Measurements from ENCODE around the gene IFNL2.
"Not testable (repeated sequence)": the region's sequence is repeated elsewhere in the genome, so short reads cannot be mapped to it uniquely, and the experiment has no call there.

The IFNL2 gene

GRCh38 chr19:39265321-39265916, 2.8 kb upstream of the IFNL2 start:
- ATAC-seq (no peak), DNase-seq (no peak)
- H3K4me1 Mint-ChIP-seq = peaks cover 23% of the 10 kb centered on the region
- H3K9me3 Mint-ChIP-seq = no peaks in the 10 kb centered on the region
- no peak overlapping the region for H3K27ac Mint-ChIP-seq
- H3K4me3 Mint-ChIP-seq = peak overlapping the region in 1 of 2 donors; percentile 35
- H3K27me3 Mint-ChIP-seq = peaks cover 67% of the 10 kb centered on the region

- H3K4me3 Mint-ChIP-seq, H3K9me3 Mint-ChIP-seq, ATAC-seq, H3K27ac Mint-ChIP-seq, DNase-seq: not testable (repeated sequence)
- Mint-ChIP-seq H3K27me3 (peaks cover 47% of the 10 kb centered on the region), H3K4me1 (peaks cover 19% of the 10 kb centered on the region)
Observed at GRCh38 chr19:39268531-39269223, 481 bp downstream of the IFNL2 start.

GRCh38 chr19:39269369-39269768, 1.2 kb downstream of the IFNL2 start:
- not testable (repeated sequence) for H3K4me3 Mint-ChIP-seq, H3K9me3 Mint-ChIP-seq
- peaks cover 40% of the 10 kb centered on the region for H3K27me3 Mint-ChIP-seq

GRCh38 chr19:39270036-39270871, 2.1 kb downstream of the IFNL2 start:
- Mint-ChIP-seq H3K4me3 (no peak overlapping the region), H3K4me1 (peaks cover 5% of the 10 kb centered on the region), H3K27ac (peak overlapping the region in 1 of 2 donors; percentile 34), H3K9me3 (no peaks in the 10 kb centered on the region), H3K27me3 (peaks cover 31% of the 10 kb centered on the region)
- ATAC-seq (no peak), DNase-seq (no peak)

More at GRCh38 chr19:39269369-39269768, 1.2 kb downstream of the IFNL2 start:
- not testable (repeated sequence) for ATAC-seq, H3K27ac Mint-ChIP-seq, DNase-seq
- peaks cover 12% of the 10 kb centered on the region for H3K4me1 Mint-ChIP-seq

GRCh38 chr19:39273859-39274258, 5.7 kb downstream of the IFNL2 start:
- not testable (repeated sequence) for DNase-seq, ATAC-seq, H3K9me3 Mint-ChIP-seq, H3K4me1 Mint-ChIP-seq, H3K27ac Mint-ChIP-seq, H3K4me3 Mint-ChIP-seq
- peaks cover 20% of the 10 kb centered on the region for H3K27me3 Mint-ChIP-seq

- ATAC-seq (no peak), DNase-seq (no peak)
- H3K9me3 Mint-ChIP-seq = no peaks in the 10 kb centered on the region
- H3K27me3 Mint-ChIP-seq = peaks cover 3% of the 10 kb centered on the region
- H3K4me1 Mint-ChIP-seq = no peaks in the 10 kb centered on the region
- no peak overlapping the region for H3K4me3 Mint-ChIP-seq
- H3K27ac Mint-ChIP-seq = no peak overlapping the region
Observed at GRCh38 chr19:39275578-39275977, 7.4 kb downstream of the IFNL2 start.

- Mint-ChIP-seq H3K4me3 (no peak overlapping the region), H3K9me3 (no peaks in the 10 kb centered on the region), H3K27me3 (no peaks in the 10 kb centered on the region), H3K27ac (no peak overlapping the region), H3K4me1 (no peaks in the 10 kb centered on the region)
- no peak for ATAC-seq
- no peak for DNase-seq
Observed at GRCh38 chr19:39276740-39277139, 8.5 kb downstream of the IFNL2 start.

GRCh38 chr19:39277598-39277997, 9.4 kb downstream of the IFNL2 start:
- H3K27me3 Mint-ChIP-seq = no peaks in the 10 kb centered on the region
- no peak for ATAC-seq
- no peak for DNase-seq

GRCh38 chr19:39282021-39282420, 13.8 kb downstream of the IFNL2 start:
- no peak for ATAC-seq
- no peak for DNase-seq
- Mint-ChIP-seq H3K4me1 (no peaks in the 10 kb centered on the region), H3K27ac (no peak overlapping the region), H3K27me3 (no peaks in the 10 kb centered on the region), H3K4me3 (no peak overlapping the region), H3K9me3 (peaks cover 0 to 13% of the 10 kb centered on the region in 2 donors)

More at GRCh38 chr19:39277598-39277997, 9.4 kb downstream of the IFNL2 start:
- Mint-ChIP-seq H3K4me3 (no peak overlapping the region), H3K4me1 (no peaks in the 10 kb centered on the region), H3K27ac (peak overlapping the region in 1 of 2 donors; percentile 59), H3K9me3 (no peaks in the 10 kb centered on the region)

GRCh38 chr19:39284032-39284431, 15.8 kb downstream of the IFNL2 start:
- Mint-ChIP-seq H3K4me3 (no peak overlapping the region), H3K27ac (no peak overlapping the region), H3K4me1 (no peaks in the 10 kb centered on the region), H3K9me3 (peaks cover 0 to 13% of the 10 kb centered on the region in 2 donors), H3K27me3 (no peaks in the 10 kb centered on the region)
- ATAC-seq (no peak), DNase-seq (no peak)

GRCh38 chr19:39293394-39293793, 25.2 kb downstream of the IFNL2 start:
- DNase-seq (no peak), ATAC-seq (no peak)
- H3K4me3 Mint-ChIP-seq = no peak overlapping the region
- no peaks in the 10 kb centered on the region for H3K27me3 Mint-ChIP-seq
- H3K4me1 Mint-ChIP-seq = peaks cover 17% of the 10 kb centered on the region
- H3K9me3 Mint-ChIP-seq = no peaks in the 10 kb centered on the region
- H3K27ac Mint-ChIP-seq = peak overlapping the region in 1 of 2 donors; percentile 29

- ATAC-seq (no peak), DNase-seq (no peak)
- Mint-ChIP-seq H3K9me3 (no peaks in the 10 kb centered on the region), H3K27ac (peak within 1 kb of the TSS in 1 of 2 donors; percentile 52), H3K27me3 (no peaks in the 10 kb centered on the region), H3K4me3 (no peak within 1 kb of the TSS), H3K4me1 (peaks cover 23% of the 10 kb centered on the region)
Observed at GRCh38 chr19:39296055-39296645, 28.0 kb downstream of the IFNL2 start, which contains the start of gene IFNL1. Gene IFNL1, plus strand, starts transcription at chr19:39296407. Its CDS starts 15 bp downstream, at chr19:39296422.

GRCh38 chr19:39296906-39297305, 28.7 kb downstream of the IFNL2 start:
- peak overlapping the region in 1 of 2 donors; percentile 52 for H3K27ac Mint-ChIP-seq
- ATAC-seq (no peak), DNase-seq (no peak)
- no peak overlapping the region for H3K4me3 Mint-ChIP-seq
- no peaks in the 10 kb centered on the region for H3K9me3 Mint-ChIP-seq
- H3K4me1 Mint-ChIP-seq = peaks cover 23% of the 10 kb centered on the region
- no peaks in the 10 kb centered on the region for H3K27me3 Mint-ChIP-seq

- peak; percentile 70 to 80 for DNase-seq
- H3K4me3 Mint-ChIP-seq = peak overlapping the region; percentile 39 to 76
- ATAC-seq = peak; percentile 99
- H3K27ac Mint-ChIP-seq = peak overlapping the region; percentile 80 to 83
- H3K9me3 Mint-ChIP-seq = no peaks in the 10 kb centered on the region
- peaks cover 23% of the 10 kb centered on the region for H3K4me1 Mint-ChIP-seq
- H3K27me3 Mint-ChIP-seq = no peaks in the 10 kb centered on the region
Observed at GRCh38 chr19:39297931-39298634, 29.9 kb downstream of the IFNL2 start.

GRCh38 chr19:39299404-39299803, 31.2 kb downstream of the IFNL2 start:
- Mint-ChIP-seq H3K9me3 (no peaks in the 10 kb centered on the region), H3K4me3 (no peak overlapping the region), H3K4me1 (peaks cover 23% of the 10 kb centered on the region), H3K27ac (peak overlapping the region in 1 of 2 donors; percentile 8), H3K27me3 (no peaks in the 10 kb centered on the region)
- ATAC-seq (peak; percentile 60), DNase-seq (no peak)
